Endothelial cell of umbilical vein (primary cell): ENCODE data around the gene DRD4. TPM values are rescaled to one million over a fixed set of nuclear protein-coding genes. Genes with fewer than 3 reads are reported as not detected.
"Not testable (repeated sequence)": the region's sequence is repeated elsewhere in the genome, so short reads cannot be mapped to it uniquely, and the experiment has no call there.

Source experiments
- BruUV-seq: library from RNA; stranded (reverse); fragments of 400-500 nt; replicated peaks from 2 replicates; lab custom pipeline; 2021; lab: Mats Ljungman, UMichigan
- CTCF ChIA-PET: fragments of 300-600, 350-600 bp; sonication (Branson Sonifier 250); formaldehyde crosslinking; loops from one replicate; lab custom pipeline; 2021; ENCODE audit warnings: antibody characterized with exemption, inconsistent platforms; lab: Charles Lee
- POLR2A ChIA-PET: fragments of 300-600, 350-600 bp; sonication (Branson Sonifier 250); formaldehyde crosslinking; loops from one replicate; lab custom pipeline; 2021; ENCODE audit warnings: antibody characterized with exemption, inconsistent platforms; lab: Charles Lee
- DNase-seq: peaks from one replicate; pipeline ENCODE4 v3.0.0-alpha.2; 2011; ENCODE audit warnings: low read depth, low spot score
- FAIRE-seq: peaks from 2 replicates; lab custom pipeline; 2011; peaks lifted over from hg19 to GRCh38; lab: Jason Lieb, UNC
- H2AFZ ChIP-seq: 2 replicates; pipeline ENCODE4 v1.6.0; 2012; ENCODE audit warnings: low read depth, low read length, control low read depth, inconsistent platforms
- H3K27ac ChIP-seq: 2 replicates; pipeline ENCODE4 v1.5.1; 2011; ENCODE audit warnings: low read depth, mild to moderate bottlenecking, control low read depth, low read length, moderate library complexity; ENCODE audit not compliant: insufficient read depth
- H3K27me3 ChIP-seq, 2 experiments: 2 replicates each; pipeline versions ENCODE4 v1.6.0 to v1.6.1; 2011; ENCODE audit warnings: low read length in 2 of 2, mixed read lengths in 1 of 2; ENCODE audit not compliant: control insufficient read depth in 2 of 2, insufficient read depth in 2 of 2
- H3K36me3 ChIP-seq, 2 experiments: 2 replicates in 1 of 2; 3 replicates in 1 of 2; pipeline ENCODE4 v1.5.1; 2011; ENCODE audit warnings: low read length in 2 of 2, mild to moderate bottlenecking in 1 of 2, moderate library complexity in 1 of 2; ENCODE audit not compliant: control insufficient read depth in 2 of 2, insufficient read depth in 2 of 2; ENCODE audit errors: extremely low read depth in 1 of 2
- H3K4me1 ChIP-seq: 3 replicates; pipeline ENCODE4 v1.5.1; 2011; ENCODE audit warnings: mild to moderate bottlenecking, low read length; ENCODE audit not compliant: control insufficient read depth, insufficient read depth; ENCODE audit errors: extremely low read depth
- H3K4me2 ChIP-seq: 2 replicates; pipeline ENCODE4 v1.6.1; 2011; ENCODE audit warnings: low read length, control low read depth, mixed read lengths; ENCODE audit not compliant: insufficient read depth
- H3K4me3 ChIP-seq, 3 experiments: fragments of 200-600 bp in 1 of 3; sonication (generic), shearing (Covaris generic) in 1 of 3; replicated peaks in 1 of 3; 2 replicates each; pipeline ENCODE4 v1.5.1; 2011 to 2016; ENCODE audit warnings: control low read depth in 3 of 3, low read length in 3 of 3, mild to moderate bottlenecking in 2 of 3, inconsistent platforms in 1 of 3, low read depth in 1 of 3, moderate library complexity in 1 of 3; ENCODE audit not compliant: insufficient read depth in 1 of 3
- H3K79me2 ChIP-seq: 2 replicates; pipeline ENCODE4 v1.6.0; 2012; ENCODE audit warnings: low read length, inconsistent platforms; ENCODE audit not compliant: control insufficient read depth, insufficient read depth
- H3K9ac ChIP-seq: replicated peaks from 2 replicates; pipeline ENCODE3; 2011; ENCODE audit warnings: low read length, control low read depth; ENCODE audit not compliant: insufficient read depth; ENCODE audit errors: extremely low read depth
- H3K9me1 ChIP-seq: replicated peaks from 3 replicates; pipeline ENCODE4 v1.6.0; 2011; ENCODE audit warnings: mild to moderate bottlenecking, low read length; ENCODE audit not compliant: control insufficient read depth, insufficient read depth; ENCODE audit errors: extremely low read depth
- H3K9me3 ChIP-seq: replicated peaks from 2 replicates; pipeline ENCODE4 v1.5.1; 2012; ENCODE audit warnings: low read length, inconsistent platforms; ENCODE audit not compliant: control insufficient read depth, insufficient read depth
- H4K20me1 ChIP-seq: replicated peaks from 2 replicates; pipeline ENCODE3; 2011; ENCODE audit warnings: mild to moderate bottlenecking, low read length; ENCODE audit not compliant: control insufficient read depth, insufficient read depth; ENCODE audit errors: extremely low read depth
- CTCF ChIP-seq, 2 donors: IDR thresholded peaks; 1 replicate in 1 of 2; 2 replicates in 1 of 2; pipeline ENCODE4 v1.5.1; 2011; ENCODE audit warnings: low read length in 2 of 2, mild to moderate bottlenecking in 2 of 2, moderate library complexity in 2 of 2, control low read depth in 1 of 2, inconsistent platforms in 1 of 2, low read depth in 1 of 2; ENCODE audit not compliant: insufficient read depth in 1 of 2; ENCODE audit errors: extremely low read depth in 1 of 2
- EZH2 ChIP-seq: IDR thresholded peaks from 2 replicates; pipeline ENCODE4 v1.6.1; 2012; ENCODE audit warnings: borderline replicate concordance, low read depth, mild to moderate bottlenecking, moderate library complexity, low read length, inconsistent platforms; ENCODE audit not compliant: severe bottlenecking
- FOS ChIP-seq: IDR thresholded peaks from 2 replicates; pipeline ENCODE4 v1.6.1; 2011; ENCODE audit warnings: mild to moderate bottlenecking, low read length, moderate library complexity, borderline replicate concordance; ENCODE audit not compliant: insufficient read depth
- GATA2 ChIP-seq: IDR thresholded peaks from 2 replicates; pipeline ENCODE4 v1.7.0; 2011; ENCODE audit warnings: low read depth, mild to moderate bottlenecking, moderate library complexity, mixed read lengths, low read length; ENCODE audit not compliant: insufficient read length, insufficient read depth
- JUN ChIP-seq: IDR thresholded peaks from 2 replicates; pipeline ENCODE4 v1.6.1; 2011; ENCODE audit warnings: borderline replicate concordance, low read depth; ENCODE audit not compliant: insufficient read length, insufficient read depth
- MAX ChIP-seq: IDR thresholded peaks from 2 replicates; pipeline ENCODE4 v1.6.1; 2011; ENCODE audit not compliant: insufficient read depth, insufficient read length
- MYC ChIP-seq: IDR thresholded peaks from one replicate; pipeline ENCODE4 v1.6.1; 2011; ENCODE audit warnings: mild to moderate bottlenecking, low read depth, low read length
- POLR2A ChIP-seq: IDR thresholded peaks from 2 replicates; pipeline ENCODE4 v1.6.1; 2012; ENCODE audit warnings: low read depth, mild to moderate bottlenecking, control low read depth, low read length
- POLR2AphosphoS5 ChIP-seq: IDR thresholded peaks from 2 replicates; pipeline ENCODE4 v1.6.1; 2012; ENCODE audit warnings: low read depth, mild to moderate bottlenecking, control low read depth, low read length, moderate library complexity; ENCODE audit not compliant: insufficient read depth
- dilution Hi-C: fragments of 300-500 bp; cut with MboI; formaldehyde crosslinking; loops from one replicate; pipeline ENCODE4 v1.15.0; 2019; ENCODE audit warnings: low sequenced_read_pairs; ENCODE audit not compliant: extremely low pct_ligation_motif_present
- intact Hi-C: fragments of 100-400 bp; cut with micrococcal nuclease; formaldehyde crosslinking; loops from one replicate; pipeline ENCODE4 v1.10.0; 2022
- polyA plus RNA-seq, 4 experiments: library from polyadenylated mRNA; depleted of rRNA in 3 of 4; stranded (reverse) in 3 of 4; unstranded in 1 of 4; fragments of >200 nt; gene quantifications; 2 replicates each; pipeline versions ENCODE4 v1.2.1 to v1.2.3, GENCODE V29; 2011 to 2012; ENCODE audit warnings: missing spikeins in 1 of 4
- total RNA-seq: library from RNA; stranded (reverse); gene quantifications from 2 replicates; pipeline ENCODE4 v1.2.3, GENCODE V29; 2021

Gene DRD4
- total and polyA plus RNA-seq, 2 donors (not counting 3 experiments of a cell fraction or from before 2014, with no cell fraction given) = 0.24 TPM; not detected in 1

- ChIA-PET CTCF (interaction anchor here (1.1 to 1.6 kb wide), 2 partner anchors 11 to 27 kb away, joined by 3 read pairs; no protein-coding TSS in a partner anchor), POLR2A (no interaction called here)
- H3K27me3 ChIP-seq = no peaks in the 10 kb centered on the region
- BruUV-seq = no TSS peak
- H4K20me1 ChIP-seq = no peaks in the 10 kb centered on the region
- FAIRE-seq (no peak), DNase-seq (no peak)
- no peaks in the 10 kb centered on the region for H3K9me3 ChIP-seq
- no peaks in the 10 kb centered on the region for H3K79me2 ChIP-seq
- intact Hi-C loops = no loop called here
- no peak overlapping the region for H3K4me2 ChIP-seq
- no peak overlapping the region for H3K4me3 ChIP-seq
- no peak overlapping the region for H2AFZ ChIP-seq
- no peaks in the 10 kb centered on the region for H3K9me1 ChIP-seq
- H3K27ac ChIP-seq = no peak overlapping the region
- dilution Hi-C loops = no loop called here
- no peak overlapping the region for H3K9ac ChIP-seq
- no peaks in the 10 kb centered on the region for H3K4me1 ChIP-seq
- no peak for TF ChIP-seq MYC
- TF ChIP-seq GATA2 = no peak
- no peak for TF ChIP-seq EZH2
- no peak for TF ChIP-seq FOS
- no peak for TF ChIP-seq POLR2AphosphoS5
- no peak for TF ChIP-seq JUN
- TF ChIP-seq MAX = no peak
- no peak for TF ChIP-seq CTCF (IDR thresholded peaks at IDR 0.05; ENCODE audit: extremely low read depth in 1 of 2, insufficient read depth in 1 of 2, low read depth in 1 of 2, low read length in 2 of 2)
- TF ChIP-seq POLR2A = no peak
- peaks cover 0 to 16% of the 10 kb centered on the region in 2 experiments for H3K36me3 ChIP-seq
Observed at GRCh38 chr11:646214-646613, 9.1 kb downstream of the DRD4 start.

DNA sequence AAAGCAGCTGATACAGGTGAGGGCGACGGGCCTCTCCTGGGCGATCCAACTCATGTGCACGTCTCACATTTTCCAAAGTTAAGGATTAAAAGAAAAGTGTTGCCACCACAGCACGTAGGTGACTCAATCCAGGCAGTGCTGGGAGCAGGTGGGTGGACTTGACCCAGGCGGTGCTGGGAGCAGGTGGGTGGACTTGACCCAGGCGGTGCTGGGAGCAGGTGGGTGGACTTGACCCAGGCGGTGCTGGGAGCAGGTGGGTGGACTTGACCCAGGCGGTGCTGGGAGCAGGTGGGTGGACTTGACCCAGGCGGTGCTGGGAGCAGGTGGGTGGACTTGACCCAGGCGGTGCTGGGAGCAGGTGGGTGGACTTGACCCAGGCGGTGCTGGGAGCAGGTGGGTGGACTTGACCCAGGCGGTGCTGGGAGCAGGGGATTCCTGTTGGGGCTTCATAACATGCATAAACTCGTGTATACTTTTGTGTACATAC is 10.6 kb downstream of the DRD4 start:
- H3K27me3 ChIP-seq, dilution Hi-C loops, DNase-seq, CTCF ChIA-PET, H3K9me1 ChIP-seq, H3K4me3 ChIP-seq, H3K4me2 ChIP-seq, H3K9ac ChIP-seq, H3K79me2 ChIP-seq, H4K20me1 ChIP-seq, H2AFZ ChIP-seq, BruUV-seq, H3K4me1 ChIP-seq, POLR2A ChIA-PET, H3K27ac ChIP-seq, intact Hi-C loops, H3K9me3 ChIP-seq, FAIRE-seq: not testable (repeated sequence)
- H3K36me3 ChIP-seq = peaks cover 0 to 16% of the 10 kb centered on the region in 2 experiments
